ENCODE data around the gene PTPRM. TPM values are rescaled to one million over a fixed set of nuclear protein-coding genes. Genes with fewer than 3 reads are reported as not detected.

The PTPRM gene
- total RNA-seq, 1 experiment from 2014 or later = 6.2 TPM

- Histone ChIP-seq H3K23ac (ENCODE audit: insufficient read length, low read depth, low read length) (no peak overlapping the region), H3K79me2 (ENCODE audit: insufficient read depth, low read length) (no peaks in the 10 kb centered on the region), H2BK20ac (ENCODE audit: low read depth, low read length, poor library complexity, severe bottlenecking) (no peak overlapping the region), H3K9ac (ENCODE audit: extremely low read depth, insufficient read length, low read length) (no peak overlapping the region), H4K91ac (ENCODE audit: insufficient read length, low read depth, low read length) (no peak overlapping the region), H2BK120ac (ENCODE audit: low read depth, low read length, poor library complexity, severe bottlenecking) (no peak overlapping the region), H3T11ph (ENCODE audit: low read length) (no peak overlapping the region), H4K20me1 (ENCODE audit: control insufficient read depth, insufficient read depth, insufficient read length) (no peaks in the 10 kb centered on the region), H4K5ac (ENCODE audit: insufficient read length, low read depth, low read length) (no peak overlapping the region), H2BK5ac (ENCODE audit: insufficient read length, low read length) (no peak overlapping the region), H4K8ac (replicated peaks; ENCODE audit: insufficient read length, low read depth, low read length) (no peak overlapping the region), H3K14ac (ENCODE audit: insufficient read depth, low read length) (no peak overlapping the region), H3K9me3 (ENCODE audit: control insufficient read depth, low read depth, low read length) (no peaks in the 10 kb centered on the region), H3K56ac (ENCODE audit: insufficient read length, low read depth, low read length) (no peak overlapping the region), H2AK5ac (ENCODE audit: insufficient read length, low read length) (no peak overlapping the region), H3K27ac (ENCODE audit: insufficient read length, low read depth, low read length) (no peak overlapping the region), H3K4me1 (ENCODE audit: insufficient read depth, low read length) (no peaks in the 10 kb centered on the region; the same call in 1 of the 2 replicates), H3K18ac (ENCODE audit: insufficient read length, low read depth, low read length) (no peak overlapping the region), H3K4ac (ENCODE audit: low read depth, low read length) (no peak overlapping the region), H2BK12ac (ENCODE audit: insufficient read length, low read depth, low read length) (no peak overlapping the region), H2AFZ (ENCODE audit: low read length) (no peak overlapping the region), H3K4me2 (ENCODE audit: insufficient read depth, insufficient read length, low read length) (no peak overlapping the region), H2BK15ac (ENCODE audit: low read depth, low read length) (no peak overlapping the region), H3K27me3 (ENCODE audit: insufficient read depth, low read length) (no peaks in the 10 kb centered on the region), H3K79me1 (ENCODE audit: insufficient read depth, low read depth, low read length, poor library complexity, severe bottlenecking) (no peaks in the 10 kb centered on the region), H3K23me2 (ENCODE audit: insufficient read length, low read depth, low read length, poor library complexity, severe bottlenecking) (no peaks in the 10 kb centered on the region)
- DNase-seq = peak; percentile 79
- Mint-ChIP-seq H3K4me1 (peaks cover 11 to 17% of the 10 kb centered on the region in 2 experiments), H3K27ac (no peak overlapping the region), H3K27me3 (ENCODE audit: low read depth) (no peaks in the 10 kb centered on the region), H3K4me3 (no peak overlapping the region), H3K9me3 (no peaks in the 10 kb centered on the region), H3K36me3 (ENCODE audit: insufficient read depth in 1 of 3, low read depth in 3 of 3) (no peaks in the 10 kb centered on the region; a peak in 1 of 7 replicates)
- no CpG with 5 or more reads among the region's 13 CpGs for WGBS (ENCODE audit: extremely low coverage, insufficient read length, low lambda C conversion rate)
- TF ChIP-seq CTCF (conservative IDR thresholded peaks at IDR 0.05) = peak; percentile 78
Measured at GRCh38 chr18:8426401-8426800, 859.3 kb downstream of the PTPRM start.
